IMR-90 (cell line): ENCODE measurements around the gene IDS. TPM values are rescaled to one million over a fixed set of nuclear protein-coding genes. Genes with fewer than 3 reads are reported as not detected.
"Not testable (repeated sequence)": the region's sequence is repeated elsewhere in the genome, so short reads cannot be mapped to it uniquely, and the experiment has no call there.

Experiments used
- ATAC-seq: fragments of 200-7000 bp; cut with Tn5 transposase; 2 replicates; pipeline ENCODE4 v1.9.1; 2020; ENCODE audit warnings: low read depth, mild to moderate bottlenecking, moderate library complexity
- BruUV-seq: library from RNA; stranded (reverse); fragments of 400-500 nt; replicated peaks from 2 replicates; lab custom pipeline; 2021; lab: Mats Ljungman, UMichigan
- CTCF ChIA-PET: fragments of 300-600 bp; formaldehyde crosslinking; extraction: SDS; loops from one replicate; lab custom pipeline; 2021; ENCODE audit warnings: antibody characterized with exemption; lab: Yijun Ruan, JAX
- POLR2A ChIA-PET: fragments of 300-600 bp; sonication (Branson Sonifier 250); formaldehyde crosslinking; loops from one replicate; lab custom pipeline; 2022; ENCODE audit warnings: antibody characterized with exemption; ENCODE audit not compliant: unreplicated experiment; lab: Charles Lee
- DNase-seq: peaks from one replicate; pipeline ENCODE4 v3.0.0; 2013
- H2AFZ ChIP-seq: replicated peaks from 2 replicates; pipeline ENCODE3; 2013; ENCODE audit warnings: low read length, mild to moderate bottlenecking; ENCODE audit not compliant: poor library complexity
- H2AK5ac ChIP-seq: 2 replicates; pipeline ENCODE4 v1.6.1; 2013; ENCODE audit warnings: low read depth, low read length, inconsistent platforms
- H2AK9ac ChIP-seq: replicated peaks from 2 replicates; pipeline ENCODE3; 2013; ENCODE audit warnings: mild to moderate bottlenecking, low read depth, low read length, moderate library complexity; ENCODE audit not compliant: poor library complexity
- H2BK120ac ChIP-seq: 2 replicates; pipeline ENCODE4 v1.6.1; 2013; ENCODE audit warnings: low read depth, low read length, inconsistent platforms
- H2BK15ac ChIP-seq: 3 replicates; pipeline ENCODE4 v1.6.1; 2013; ENCODE audit warnings: low read depth, low read length, inconsistent platforms
- H2BK20ac ChIP-seq: 2 replicates; pipeline ENCODE4 v1.6.1; 2013; ENCODE audit warnings: low read depth, mild to moderate bottlenecking, inconsistent platforms, low read length, moderate library complexity
- H2BK5ac ChIP-seq: 2 replicates; pipeline ENCODE4 v1.6.1; 2013; ENCODE audit warnings: mild to moderate bottlenecking, low read depth, low read length, inconsistent platforms; ENCODE audit not compliant: poor library complexity, severe bottlenecking
- H3K14ac ChIP-seq: replicated peaks from 2 replicates; pipeline ENCODE4 v1.6.1; 2013; ENCODE audit warnings: low read depth, low read length, inconsistent platforms
- H3K18ac ChIP-seq: 2 replicates; pipeline ENCODE4 v1.6.1; 2013; ENCODE audit warnings: low read depth, low read length, control low read depth
- H3K23ac ChIP-seq: 2 replicates; pipeline ENCODE4 v1.6.1; 2013; ENCODE audit warnings: low read depth, low read length, inconsistent platforms
- H3K27ac ChIP-seq: 2 replicates; pipeline ENCODE4 v1.5.1; 2013; ENCODE audit warnings: mild to moderate bottlenecking, control low read depth, low read length; ENCODE audit not compliant: insufficient read depth
- H3K27me3 ChIP-seq: 2 replicates; pipeline ENCODE4 v1.6.1; 2013; ENCODE audit warnings: low read length; ENCODE audit not compliant: control insufficient read depth, insufficient read depth
- H3K36me3 ChIP-seq: 2 replicates; pipeline ENCODE4 v1.6.1; 2013; ENCODE audit warnings: low read length, mixed read lengths; ENCODE audit not compliant: control insufficient read depth, insufficient read depth
- H3K4ac ChIP-seq: 2 replicates; pipeline ENCODE4 v1.6.1; 2013; ENCODE audit warnings: low read depth, low read length, inconsistent platforms
- H3K4me1 ChIP-seq: 2 replicates; pipeline ENCODE4 v1.6.1; 2013; ENCODE audit warnings: low read length, mixed read lengths; ENCODE audit not compliant: control insufficient read depth, insufficient read depth
- H3K4me2 ChIP-seq: 2 replicates; pipeline ENCODE4 v1.6.1; 2013; ENCODE audit warnings: low read depth, mild to moderate bottlenecking, control low read depth, low read length, moderate library complexity
- H3K4me3 ChIP-seq: 2 replicates; pipeline ENCODE4 v1.5.1; 2013; ENCODE audit warnings: low read depth, mild to moderate bottlenecking, control low read depth, low read length, moderate library complexity; ENCODE audit not compliant: insufficient read depth
- H3K56ac ChIP-seq: 2 replicates; pipeline ENCODE4 v1.6.1; 2013; ENCODE audit warnings: low read length, inconsistent platforms; ENCODE audit not compliant: insufficient read depth; ENCODE audit errors: extremely low read depth
- H3K79me1 ChIP-seq, 2 experiments: 2 replicates each; pipeline ENCODE4 v1.6.1; 2013; ENCODE audit warnings: low read length in 2 of 2, inconsistent platforms in 1 of 2, low read depth in 1 of 2
- H3K9ac ChIP-seq: 2 replicates; pipeline ENCODE4 v1.6.1; 2013; ENCODE audit warnings: low read depth, low read length, control low read depth
- H3K9me1 ChIP-seq: 2 replicates; pipeline ENCODE4 v1.6.1; 2013; ENCODE audit warnings: low read length, inconsistent platforms; ENCODE audit not compliant: insufficient read depth
- H3K9me3 ChIP-seq: 2 replicates; pipeline ENCODE4 v1.6.1; 2013; ENCODE audit warnings: low read length; ENCODE audit not compliant: control insufficient read depth, insufficient read depth
- H4K20me1 ChIP-seq: 2 replicates; pipeline ENCODE4 v1.6.1; 2013; ENCODE audit warnings: low read length, inconsistent platforms; ENCODE audit not compliant: insufficient read depth
- H4K5ac ChIP-seq: 2 replicates; pipeline ENCODE4 v1.6.1; 2013; ENCODE audit warnings: mild to moderate bottlenecking, low read depth, low read length, control low read depth
- H4K8ac ChIP-seq, 2 experiments: 2 replicates each; pipeline ENCODE4 v1.6.1; 2013; ENCODE audit warnings: low read depth in 2 of 2, low read length in 2 of 2, control low read depth in 1 of 2, inconsistent platforms in 1 of 2
- H4K91ac ChIP-seq: 2 replicates; pipeline ENCODE4 v1.6.1; 2013; ENCODE audit warnings: low read depth, low read length, inconsistent platforms; ENCODE audit not compliant: insufficient read depth
- WGBS, 2 experiments: methylation state at CpG; one replicate each; pipeline versions ENCODE4 v1.1.5 to v1.1.7; 2013; ENCODE audit warnings: missing lambda C conversion rate in 2 of 2; ENCODE audit not compliant: insufficient read length in 1 of 2; ENCODE audit errors: extremely low coverage in 2 of 2; 5-methylcytosine and 5-hydroxymethylcytosine counted together
- dilution Hi-C: fragments of 300-500 bp; cut with HindIII; formaldehyde crosslinking; loops from one replicate; pipeline ENCODE4 v1.14.3; 2018; ENCODE audit warnings: low sequenced_read_pairs; ENCODE audit not compliant: unreplicated experiment
- in situ Hi-C: fragments of 300-500 bp; cut with MboI; formaldehyde crosslinking; loops from 3 replicates; pipeline ENCODE4 v1.14.3; 2019; ENCODE audit warnings: low sequenced_read_pairs, inconsistent platforms, mixed read lengths
- intact Hi-C: fragments of 100-400 bp; cut with micrococcal nuclease; formaldehyde crosslinking; loops from 2 replicates; pipeline ENCODE4 v1.10.0; 2022
- polyA plus RNA-seq, 3 experiments: library from polyadenylated mRNA; depleted of rRNA; stranded (reverse); fragments of >200 nt; gene quantifications; 2 replicates each; pipeline ENCODE4 v1.2.3, GENCODE V29; 2012; ENCODE audit warnings: low replicate concordance in 1 of 3
- total RNA-seq: library from RNA; depleted of rRNA; stranded (reverse); fragments of >200 nt; gene quantifications from 2 replicates; pipeline ENCODE4 v1.2.3, GENCODE V29; 2012

Gene IDS
- total and polyA plus RNA-seq, 2 of the 4 experiments (the other 2 are of a cell fraction) = 26.3 to 56.9 TPM

- intact Hi-C loops, H3K4me3 ChIP-seq, H3K23ac ChIP-seq, H4K20me1 ChIP-seq, H4K91ac ChIP-seq, H3K9me1 ChIP-seq, H2AK5ac ChIP-seq, H3K79me1 ChIP-seq, H2AK9ac ChIP-seq, H3K9me3 ChIP-seq, H3K18ac ChIP-seq, H3K14ac ChIP-seq, dilution Hi-C loops, H4K5ac ChIP-seq, H3K56ac ChIP-seq, H3K4me1 ChIP-seq, POLR2A ChIA-PET, H2BK20ac ChIP-seq, H2BK15ac ChIP-seq, CTCF ChIA-PET, H4K8ac ChIP-seq, H3K27ac ChIP-seq, BruUV-seq, H2BK5ac ChIP-seq, H2BK120ac ChIP-seq, H3K4ac ChIP-seq, H3K9ac ChIP-seq, H3K27me3 ChIP-seq, H3K4me2 ChIP-seq, in situ Hi-C loops, ATAC-seq, H2AFZ ChIP-seq, DNase-seq: not testable (repeated sequence)
- 94% methylated on average over 3 of the region's 17 CpGs; no CpG with 5 or more reads in 1 of the 2 experiments for WGBS, 2 experiments
- H3K36me3 ChIP-seq = peaks cover 26% of the 10 kb centered on the region
These were observed 16.6 kb downstream of the IDS start for GRCh38 chrX:149488411-149489052.

GRCh38 chrX:149488008-149488407 lies 17.1 kb downstream of the IDS start:
- H3K36me3 ChIP-seq = peaks cover 23% of the 10 kb centered on the region
- H3K27ac ChIP-seq, H4K20me1 ChIP-seq, H3K27me3 ChIP-seq, H3K23ac ChIP-seq, CTCF ChIA-PET, H4K8ac ChIP-seq, H3K18ac ChIP-seq, H3K9me3 ChIP-seq, H3K4me3 ChIP-seq, H2BK15ac ChIP-seq, BruUV-seq, DNase-seq, H2BK5ac ChIP-seq, H3K9me1 ChIP-seq, H2BK20ac ChIP-seq, in situ Hi-C loops, H3K4ac ChIP-seq, H3K4me1 ChIP-seq, H2BK120ac ChIP-seq, H3K4me2 ChIP-seq, H3K79me1 ChIP-seq, H3K14ac ChIP-seq, H4K91ac ChIP-seq, ATAC-seq, H2AK5ac ChIP-seq, H3K56ac ChIP-seq, H4K5ac ChIP-seq, POLR2A ChIA-PET, H2AFZ ChIP-seq, dilution Hi-C loops, H3K9ac ChIP-seq, intact Hi-C loops, H2AK9ac ChIP-seq: not testable (repeated sequence)
- WGBS, 2 experiments = no CpG with 5 or more reads among the region's 9 CpGs
